Duodenal mucosa (tissue), 2 donors: Measurements from ENCODE around the gene CDKN2AIP.

Experiments
- H3K27ac ChIP-seq: one replicate; pipeline ENCODE4 v1.7.0; 2013; ENCODE audit warnings: low read depth, low read length
- H3K27me3 ChIP-seq, 2 donors: one replicate each; pipeline ENCODE4 v1.7.0; 2013; ENCODE audit warnings: low read length in 2 of 2, control low read depth in 1 of 2; ENCODE audit not compliant: insufficient read depth in 2 of 2, control insufficient read depth in 1 of 2
- H3K36me3 ChIP-seq, 2 donors: one replicate each; pipeline ENCODE4 v1.7.0; 2013; ENCODE audit warnings: low read length in 2 of 2, control low read depth in 1 of 2; ENCODE audit not compliant: insufficient read depth in 2 of 2, control insufficient read depth in 1 of 2
- H3K4me1 ChIP-seq, 2 donors: one replicate each; pipeline ENCODE4 v1.7.0; 2013; ENCODE audit warnings: low read length in 2 of 2, control low read depth in 1 of 2; ENCODE audit not compliant: insufficient read depth in 2 of 2, control insufficient read depth in 1 of 2
- H3K4me3 ChIP-seq, 2 donors: one replicate each; pipeline ENCODE4 v1.7.0; 2013; ENCODE audit warnings: low read length in 2 of 2, low read depth in 1 of 2
- H3K9ac ChIP-seq, 2 donors: one replicate each; pipeline ENCODE4 v1.7.0; 2013; ENCODE audit warnings: low read length in 2 of 2, low read depth in 1 of 2
- H3K9me3 ChIP-seq, 2 donors: one replicate each; pipeline ENCODE4 v1.7.0; 2013; ENCODE audit warnings: low read length in 2 of 2, control low read depth in 1 of 2; ENCODE audit not compliant: control insufficient read depth in 1 of 2

The CDKN2AIP gene

GRCh38 chr4:183485411-183486160, 41.1 kb downstream of the CDKN2AIP start:
- no peaks in the 10 kb centered on the region for H3K27me3 ChIP-seq
- H3K4me3 ChIP-seq, result no peak overlapping the region
- H3K4me1 ChIP-seq, result no peaks in the 10 kb centered on the region
- no peaks in the 10 kb centered on the region for H3K9me3 ChIP-seq
- no peaks in the 10 kb centered on the region for H3K36me3 ChIP-seq
- no peak overlapping the region for H3K9ac ChIP-seq
- H3K27ac ChIP-seq, result no peak overlapping the region

GRCh38 chr4:183492791-183493222, 48.4 kb downstream of the CDKN2AIP start:
- Histone ChIP-seq H3K9ac (no peak overlapping the region), H3K36me3 (no peaks in the 10 kb centered on the region), H3K27me3 (no peaks in the 10 kb centered on the region), H3K9me3 (no peaks in the 10 kb centered on the region), H3K4me1 (no peaks in the 10 kb centered on the region), H3K27ac (no peak overlapping the region), H3K4me3 (no peak overlapping the region)

- Histone ChIP-seq H3K9ac (no peak overlapping the region), H3K36me3 (no peaks in the 10 kb centered on the region), H3K9me3 (no peaks in the 10 kb centered on the region), H3K4me3 (no peak overlapping the region), H3K27ac (no peak overlapping the region), H3K4me1 (no peaks in the 10 kb centered on the region), H3K27me3 (no peaks in the 10 kb centered on the region)
These were observed 48.8 kb downstream of the CDKN2AIP start for GRCh38 chr4:183493246-183493645.

- Histone ChIP-seq H3K4me3 (no peak overlapping the region), H3K36me3 (no peaks in the 10 kb centered on the region), H3K27me3 (no peaks in the 10 kb centered on the region), H3K4me1 (no peaks in the 10 kb centered on the region), H3K27ac (no peak overlapping the region), H3K9ac (no peak overlapping the region), H3K9me3 (no peaks in the 10 kb centered on the region)
These were observed 50.7 kb downstream of the CDKN2AIP start for GRCh38 chr4:183495184-183495583.
